ENCODE measurements around the gene TRIP6. TPM values are rescaled to one million over a fixed set of nuclear protein-coding genes. Genes with fewer than 3 reads are reported as not detected.

The TRIP6 gene
- total and polyA plus RNA-seq, 2 of the 8 experiments (the other 6 are each of a cell fraction or from before 2014, with no cell fraction given) = 88.4 to 103 TPM

GRCh38 chr7:100839361-100839760 lies 27.8 kb upstream of the TRIP6 start:
- H4K20me1 ChIP-seq (replicated peaks in 1 of 2; ENCODE audit: control insufficient read depth in 1 of 2, insufficient read depth in 2 of 2, low read length in 2 of 2) = no peaks in the 10 kb centered on the region
- CTCF ChIA-PET (ENCODE audit: partially characterized antibody) = interaction anchor here (0.6 to 1.3 kb wide), 4 partner anchors 9 to 1708 kb away, joined by 3 to 7 read pairs (median 4); no protein-coding TSS in a partner anchor
- H3K36me3 ChIP-seq (ENCODE audit: control insufficient read depth in 2 of 4, insufficient read depth in 4 of 4, low read length in 3 of 4) = no peaks in the 10 kb centered on the region
- peaks cover 3 to 10% (median 8%) of the 10 kb centered on the region in 4 experiments for H3K4me1 ChIP-seq (replicated peaks in 1 of 4; ENCODE audit: control insufficient read depth in 3 of 4, insufficient read depth in 4 of 4, low read length in 3 of 4)
- no peak overlapping the region for H4K5ac ChIP-seq (ENCODE audit: insufficient read length, low read depth, low read length)
- no peak overlapping the region for H3K4me2 ChIP-seq (ENCODE audit: insufficient read depth in 1 of 2, low read depth in 2 of 2, low read length in 2 of 2)
- no peak overlapping the region for H3K56ac ChIP-seq (replicated peaks; ENCODE audit: insufficient read length, low read depth, low read length)
- FAIRE-seq (no peak), DNase-seq (ENCODE audit: low read depth in 1 of 2, low spot score in 2 of 2) (no peak)
- H4K8ac ChIP-seq (ENCODE audit: extremely low read depth, insufficient read depth, low read length) = no peak overlapping the region; the same call in 1 of the 2 replicates
- 0 out of 2 replicates have a peak overlapping the region, but pooled peaks have one; percentile 29 for H2BK15ac ChIP-seq (ENCODE audit: low read length)
- no peak overlapping the region for H4K91ac ChIP-seq (replicated peaks; ENCODE audit: insufficient read length, low read length)
- H2BK120ac ChIP-seq (replicated peaks; ENCODE audit: low read depth, low read length) = no peak overlapping the region
- H3K27me3 ChIP-seq (replicated peaks in 1 of 4; ENCODE audit: control insufficient read depth in 3 of 4, extremely low read depth in 1 of 4, insufficient read depth in 3 of 4, low read length in 3 of 4) = no peaks in the 10 kb centered on the region
- no peak overlapping the region for H2BK20ac ChIP-seq (ENCODE audit: low read length)
- 0 out of 7 replicates have a peak overlapping the region, but pooled peaks of 1 of the 4 experiments have one; percentile 18 for H3K9ac ChIP-seq (replicated peaks in 1 of 4; ENCODE audit: extremely low read depth in 1 of 4, low read depth in 3 of 4, low read length in 3 of 4)
- H3K4me3 ChIP-seq (ENCODE audit: extremely low read depth in 1 of 4, insufficient read depth in 2 of 4, low read depth in 3 of 4, low read length in 4 of 4) = no peak overlapping the region
- H3K14ac ChIP-seq (ENCODE audit: insufficient read length) = no peak overlapping the region
- H3K9me3 ChIP-seq (ENCODE audit: insufficient read depth in 2 of 2, low read depth in 1 of 2, low read length in 1 of 2) = no peaks in the 10 kb centered on the region
- no peak overlapping the region for H3K18ac ChIP-seq (ENCODE audit: extremely low read depth, low read length)
- 0 out of 2 replicates have a peak overlapping the region, but pooled peaks have one; percentile 39 for H2BK12ac ChIP-seq (ENCODE audit: low read depth, low read length)
- no peak overlapping the region; the same call in 1 of the 2 replicates for H3K27ac ChIP-seq (ENCODE audit: low read depth, low read length)
- no peaks in the 10 kb centered on the region for H3K79me2 ChIP-seq (ENCODE audit: control insufficient read depth in 1 of 2, insufficient read depth in 2 of 2, low read length in 2 of 2)
- H3K23ac ChIP-seq (ENCODE audit: insufficient read length) = no peak overlapping the region
- peaks cover 2% of the 10 kb centered on the region; the same call in 1 of the 2 replicates for H3K79me1 ChIP-seq (ENCODE audit: low read depth, low read length)
- TF ChIP-seq PHF8 (conservative IDR thresholded peaks at IDR 0.05; ENCODE audit: low read depth, low read length) (no peak), SP2 (IDR thresholded peaks at IDR 0.05; ENCODE audit: low read length) (no peak), KDM5A (IDR thresholded peaks at IDR 0.05; ENCODE audit: low read length) (no peak), YY1 (IDR thresholded peaks at IDR 0.05; ENCODE audit: low read depth, low read length) (no peak)
- WGBS, 2 experiments (ENCODE audit: extremely low coverage in 1 of 2, insufficient coverage in 1 of 2, insufficient read length in 1 of 2, insufficient replicate concordance in 2 of 2, low coverage in 1 of 2, low lambda C conversion rate in 2 of 2, missing lambda C conversion rate in 1 of 2) = 93% methylated on average over 18 of the region's 18 CpGs; no CpG with 5 or more reads in 1 of the 2 experiments
- H2AK5ac ChIP-seq (ENCODE audit: low read depth, low read length) = peak overlapping the region; percentile 65; the same call in 1 of the 2 replicates
- POLR2A ChIA-PET (ENCODE audit: partially characterized antibody) = interaction anchor here (0.8 to 1.0 kb wide), 2 partner anchors 12 to 13 kb away, joined by 3 read pairs; partner anchors contain the start of genes EPHB4 and SLC12A9
- H3K23me2 ChIP-seq (ENCODE audit: low read depth, low read length) = peaks cover 3% of the 10 kb centered on the region; the same call in 1 of the 2 replicates
- H3K4ac ChIP-seq (replicated peaks; ENCODE audit: insufficient read length, low read depth, low read length) = no peak overlapping the region
- peak overlapping the region; percentile 39; the same call in 1 of the 2 replicates for H2BK5ac ChIP-seq (ENCODE audit: low read depth, low read length)
- H2AFZ ChIP-seq (ENCODE audit: low read length) = no peak overlapping the region
